ENCODE measurements around the gene TM4SF4.

Gene TM4SF4

DNA sequence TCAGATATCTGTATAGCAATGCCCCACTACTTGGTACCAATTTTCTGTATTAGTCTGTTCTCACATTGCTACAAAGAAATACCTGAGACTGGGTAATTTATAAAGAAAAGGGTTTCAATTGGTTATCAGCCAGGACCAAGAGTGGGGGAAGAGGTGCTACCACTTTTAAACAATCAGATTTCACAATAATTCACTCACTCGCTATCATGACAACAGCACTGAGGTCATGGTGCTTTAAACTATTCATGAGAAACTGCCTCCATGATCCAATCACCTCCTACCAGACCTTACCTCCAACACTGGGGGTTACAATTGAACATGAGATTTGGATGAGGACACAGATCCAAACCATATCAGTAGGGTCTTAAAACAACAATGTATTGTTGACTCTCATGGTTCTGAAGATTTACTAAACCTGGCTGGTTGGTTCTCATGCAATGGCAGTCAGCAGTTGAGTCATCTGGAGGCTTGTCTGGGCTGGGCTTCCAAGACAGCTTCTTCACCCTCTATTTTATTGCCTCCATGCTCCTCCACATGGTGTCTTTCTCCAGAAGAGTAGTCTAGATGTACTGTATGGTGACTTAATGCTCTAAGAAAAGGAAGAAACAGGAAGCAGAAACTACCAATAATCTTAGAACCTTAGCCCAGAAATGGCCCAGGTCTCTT lies 21.2 kb upstream of the TM4SF4 start:
- no peaks in the 10 kb centered on the region for H3K27me3 ChIP-seq (ENCODE audit: insufficient read depth, poor library complexity, severe bottlenecking)
- H3K27ac ChIP-seq (ENCODE audit: poor library complexity, severe bottlenecking) = no peak overlapping the region
- H3K36me3 ChIP-seq (ENCODE audit: low read depth) = no peaks in the 10 kb centered on the region
- no peak for ATAC-seq (ENCODE audit: low read depth)
- H3K4me1 ChIP-seq (ENCODE audit: insufficient read depth, poor library complexity, severe bottlenecking) = peaks cover 8% of the 10 kb centered on the region
- TF ChIP-seq, protein P1, sequence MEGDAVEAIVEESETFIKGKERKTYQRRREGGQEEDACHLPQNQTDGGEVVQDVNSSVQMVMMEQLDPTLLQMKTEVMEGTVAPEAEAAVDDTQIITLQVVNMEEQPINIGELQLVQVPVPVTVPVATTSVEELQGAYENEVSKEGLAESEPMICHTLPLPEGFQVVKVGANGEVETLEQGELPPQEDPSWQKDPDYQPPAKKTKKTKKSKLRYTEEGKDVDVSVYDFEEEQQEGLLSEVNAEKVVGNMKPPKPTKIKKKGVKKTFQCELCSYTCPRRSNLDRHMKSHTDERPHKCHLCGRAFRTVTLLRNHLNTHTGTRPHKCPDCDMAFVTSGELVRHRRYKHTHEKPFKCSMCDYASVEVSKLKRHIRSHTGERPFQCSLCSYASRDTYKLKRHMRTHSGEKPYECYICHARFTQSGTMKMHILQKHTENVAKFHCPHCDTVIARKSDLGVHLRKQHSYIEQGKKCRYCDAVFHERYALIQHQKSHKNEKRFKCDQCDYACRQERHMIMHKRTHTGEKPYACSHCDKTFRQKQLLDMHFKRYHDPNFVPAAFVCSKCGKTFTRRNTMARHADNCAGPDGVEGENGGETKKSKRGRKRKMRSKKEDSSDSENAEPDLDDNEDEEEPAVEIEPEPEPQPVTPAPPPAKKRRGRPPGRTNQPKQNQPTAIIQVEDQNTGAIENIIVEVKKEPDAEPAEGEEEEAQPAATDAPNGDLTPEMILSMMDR (IDR thresholded peaks at IDR 0.05; ENCODE audit: poor library complexity, severe bottlenecking) = no peak
- H3K9me3 ChIP-seq (ENCODE audit: severe bottlenecking) = peaks cover 2% of the 10 kb centered on the region
- no peak for DNase-seq (ENCODE audit: low spot score)
- H3K4me3 ChIP-seq (ENCODE audit: severe bottlenecking) = no peak overlapping the region

GRCh38 chr3:149454746-149455145 lies 19.8 kb upstream of the TM4SF4 start:
- TF ChIP-seq, protein P1 (IDR thresholded peaks at IDR 0.05; ENCODE audit: poor library complexity, severe bottlenecking) = no peak
- Histone ChIP-seq H3K27ac (ENCODE audit: poor library complexity, severe bottlenecking) (no peak overlapping the region), H3K4me3 (ENCODE audit: severe bottlenecking) (no peak overlapping the region), H3K4me1 (ENCODE audit: insufficient read depth, poor library complexity, severe bottlenecking) (no peaks in the 10 kb centered on the region), H3K27me3 (ENCODE audit: insufficient read depth, poor library complexity, severe bottlenecking) (no peaks in the 10 kb centered on the region), H3K9me3 (ENCODE audit: severe bottlenecking) (peaks cover 2% of the 10 kb centered on the region), H3K36me3 (ENCODE audit: low read depth) (no peaks in the 10 kb centered on the region)
- DNase-seq (ENCODE audit: low spot score) = no peak
- ATAC-seq (ENCODE audit: low read depth) = no peak

- H3K27me3 ChIP-seq (ENCODE audit: insufficient read depth, poor library complexity, severe bottlenecking) = no peaks in the 10 kb centered on the region
- no peaks in the 10 kb centered on the region for H3K4me1 ChIP-seq (ENCODE audit: insufficient read depth, poor library complexity, severe bottlenecking)
- H3K9me3 ChIP-seq (ENCODE audit: severe bottlenecking) = peaks cover 2% of the 10 kb centered on the region
- H3K36me3 ChIP-seq (ENCODE audit: low read depth) = no peaks in the 10 kb centered on the region
- H3K27ac ChIP-seq (ENCODE audit: poor library complexity, severe bottlenecking) = no peak overlapping the region
- TF ChIP-seq, protein P1 (IDR thresholded peaks at IDR 0.05; ENCODE audit: poor library complexity, severe bottlenecking) = no peak
- no peak overlapping the region for H3K4me3 ChIP-seq (ENCODE audit: severe bottlenecking)
- no peak for DNase-seq (ENCODE audit: low spot score)
- no peak for ATAC-seq (ENCODE audit: low read depth)
Measured at GRCh38 chr3:149455366-149455765, 19.1 kb upstream of the TM4SF4 start.

- TF ChIP-seq, protein P1 (IDR thresholded peaks at IDR 0.05; ENCODE audit: poor library complexity, severe bottlenecking) = no peak
- H3K9me3 ChIP-seq (ENCODE audit: severe bottlenecking) = no peaks in the 10 kb centered on the region
- H3K4me1 ChIP-seq (ENCODE audit: insufficient read depth, poor library complexity, severe bottlenecking) = no peaks in the 10 kb centered on the region
- no peak for DNase-seq (ENCODE audit: low spot score)
- no peak overlapping the region for H3K27ac ChIP-seq (ENCODE audit: poor library complexity, severe bottlenecking)
- H3K27me3 ChIP-seq (ENCODE audit: insufficient read depth, poor library complexity, severe bottlenecking) = no peaks in the 10 kb centered on the region
- H3K4me3 ChIP-seq (ENCODE audit: severe bottlenecking) = no peak overlapping the region
- no peak for ATAC-seq (ENCODE audit: low read depth)
- no peaks in the 10 kb centered on the region for H3K36me3 ChIP-seq (ENCODE audit: low read depth)
Measured at GRCh38 chr3:149455989-149456388, 18.5 kb upstream of the TM4SF4 start.

- Histone ChIP-seq H3K27ac (ENCODE audit: poor library complexity, severe bottlenecking) (no peak overlapping the region), H3K27me3 (ENCODE audit: insufficient read depth, poor library complexity, severe bottlenecking) (no peaks in the 10 kb centered on the region), H3K4me1 (ENCODE audit: insufficient read depth, poor library complexity, severe bottlenecking) (no peaks in the 10 kb centered on the region), H3K36me3 (ENCODE audit: low read depth) (no peaks in the 10 kb centered on the region), H3K4me3 (ENCODE audit: severe bottlenecking) (no peak overlapping the region), H3K9me3 (ENCODE audit: severe bottlenecking) (no peaks in the 10 kb centered on the region)
- DNase-seq (ENCODE audit: low spot score) (no peak), ATAC-seq (ENCODE audit: low read depth) (no peak)
- TF ChIP-seq, protein P1 (IDR thresholded peaks at IDR 0.05; ENCODE audit: poor library complexity, severe bottlenecking) = no peak
Measured at GRCh38 chr3:149459491-149460059, 14.9 kb upstream of the TM4SF4 start.

Measured in RWPE2 (cell line).